ENCODE measurements around the gene COBLL1.

Gene COBLL1

GRCh38 chr2:164777847-164778461 is 63.7 kb downstream of the COBLL1 start:
- Mint-ChIP-seq H3K4me3 (no peak overlapping the region), H3K9me3 (no peaks in the 10 kb centered on the region), H3K36me3 (ENCODE audit: low read depth) (no peaks in the 10 kb centered on the region), H3K27ac (no peak overlapping the region), H3K4me1 (no peaks in the 10 kb centered on the region), H3K27me3 (ENCODE audit: low read depth, poor library complexity) (peaks cover 4% of the 10 kb centered on the region)
- TF ChIP-seq CTCF (IDR thresholded peaks at IDR 0.05) = no peak
- DNase-seq = no peak

GRCh38 chr2:164773635-164774034 is 68.0 kb downstream of the COBLL1 start:
- Mint-ChIP-seq H3K4me1 (no peaks in the 10 kb centered on the region), H3K27ac (no peak overlapping the region)

GRCh38 chr2:164773091-164773490 is 68.5 kb downstream of the COBLL1 start:
- DNase-seq = no peak
- Mint-ChIP-seq H3K9me3 (no peaks in the 10 kb centered on the region), H3K27ac (no peak overlapping the region), H3K4me1 (no peaks in the 10 kb centered on the region), H3K27me3 (ENCODE audit: low read depth, poor library complexity) (peaks cover 4% of the 10 kb centered on the region), H3K36me3 (ENCODE audit: low read depth) (no peaks in the 10 kb centered on the region), H3K4me3 (no peak overlapping the region)
- no peak for TF ChIP-seq CTCF (IDR thresholded peaks at IDR 0.05)

More at GRCh38 chr2:164773635-164774034, 68.0 kb downstream of the COBLL1 start:
- no peaks in the 10 kb centered on the region for H3K9me3 Mint-ChIP-seq
- no peak overlapping the region for H3K4me3 Mint-ChIP-seq
- H3K27me3 Mint-ChIP-seq (ENCODE audit: low read depth, poor library complexity) = peaks cover 4% of the 10 kb centered on the region
- DNase-seq = no peak
- TF ChIP-seq CTCF (IDR thresholded peaks at IDR 0.05) = no peak
- H3K36me3 Mint-ChIP-seq (ENCODE audit: low read depth) = no peaks in the 10 kb centered on the region

DNA sequence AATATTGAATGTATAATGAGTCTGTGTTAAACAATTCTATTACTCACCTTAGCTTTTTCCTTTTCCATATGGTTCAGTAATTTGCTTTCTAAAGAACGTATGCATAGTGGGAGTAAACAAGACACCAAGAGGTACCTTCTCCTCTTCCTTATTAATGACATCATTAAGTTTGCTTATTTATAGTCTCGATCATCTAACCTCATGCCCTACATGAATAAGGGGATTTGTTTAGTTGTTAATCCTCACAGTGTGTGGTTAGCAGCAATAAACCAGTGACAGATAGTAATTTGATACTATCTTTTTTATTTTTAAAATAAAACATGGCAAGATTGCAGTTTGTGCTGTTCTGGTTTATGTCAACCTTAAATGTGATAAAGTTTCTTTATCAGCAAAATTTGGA is 69.7 kb downstream of the COBLL1 start:
- Mint-ChIP-seq H3K36me3 (ENCODE audit: low read depth) (no peaks in the 10 kb centered on the region), H3K4me1 (no peaks in the 10 kb centered on the region), H3K9me3 (no peaks in the 10 kb centered on the region), H3K4me3 (no peak overlapping the region), H3K27me3 (ENCODE audit: low read depth, poor library complexity) (peaks cover 4% of the 10 kb centered on the region), H3K27ac (no peak overlapping the region)
- DNase-seq = no peak
- TF ChIP-seq CTCF (IDR thresholded peaks at IDR 0.05) = no peak

- peaks cover 4% of the 10 kb centered on the region for H3K27me3 Mint-ChIP-seq (ENCODE audit: low read depth, poor library complexity)
- no peaks in the 10 kb centered on the region for H3K4me1 Mint-ChIP-seq
- H3K36me3 Mint-ChIP-seq (ENCODE audit: low read depth) = no peaks in the 10 kb centered on the region
- no peaks in the 10 kb centered on the region for H3K9me3 Mint-ChIP-seq
- no peak overlapping the region for H3K27ac Mint-ChIP-seq
- no peak overlapping the region for H3K4me3 Mint-ChIP-seq
- no peak for TF ChIP-seq CTCF (IDR thresholded peaks at IDR 0.05)
- no peak for DNase-seq
These were observed 71.2 kb downstream of the COBLL1 start for GRCh38 chr2:164770421-164770916.

DNA sequence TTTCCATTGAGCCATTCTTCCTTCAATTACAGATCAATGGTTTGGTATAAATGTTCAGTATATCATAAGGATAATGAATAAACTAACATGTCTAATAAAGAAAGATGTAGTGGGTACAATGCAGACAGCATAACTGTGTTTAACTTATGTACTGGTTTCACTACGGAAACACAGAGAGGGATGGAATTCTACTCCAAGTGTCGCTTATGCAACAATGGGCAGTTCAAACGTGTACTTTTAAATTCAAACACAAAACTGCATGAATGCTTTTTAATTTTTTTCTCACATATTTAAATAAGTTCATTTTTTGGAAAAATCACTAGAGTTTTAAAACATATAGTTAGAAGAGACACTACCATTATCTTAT is 74.7 kb downstream of the COBLL1 start:
- no peak overlapping the region for H3K27ac Mint-ChIP-seq
- no peaks in the 10 kb centered on the region for H3K9me3 Mint-ChIP-seq
- no peaks in the 10 kb centered on the region for H3K4me1 Mint-ChIP-seq
- H3K36me3 Mint-ChIP-seq (ENCODE audit: low read depth) = no peaks in the 10 kb centered on the region
- no peak overlapping the region for H3K4me3 Mint-ChIP-seq
- H3K27me3 Mint-ChIP-seq (ENCODE audit: low read depth, poor library complexity) = no peaks in the 10 kb centered on the region
- no peak for DNase-seq
- no peak for TF ChIP-seq CTCF (IDR thresholded peaks at IDR 0.05)

Data from nephron progenitor cell (in vitro differentiated cells).